Calu3 (cell line): ENCODE data around the gene KIF9. TPM values are rescaled to one million over a fixed set of nuclear protein-coding genes. Genes with fewer than 3 reads are reported as not detected.

Source experiments
- BruUV-seq: library from RNA; stranded (reverse); fragments of 400-500 nt; replicated peaks from 2 replicates; lab custom pipeline; 2021; lab: Mats Ljungman, UMichigan
- CTCF ChIA-PET: fragments of 300-600 bp; sonication (Branson Sonifier 250); formaldehyde crosslinking; loops from one replicate; lab custom pipeline; 2022; ENCODE audit warnings: antibody characterized with exemption; lab: Charles Lee
- DNase-seq: peaks from one replicate; pipeline ENCODE4 v3.0.0; 2022
- H3K27ac Mint-ChIP-seq: one replicate; pipeline ENCODE4 v1.8.0; 2022; ENCODE audit warnings: mixed read lengths; ENCODE audit not compliant: unreplicated experiment
- H3K27me3 Mint-ChIP-seq: one replicate; pipeline ENCODE4 v1.8.0; 2022; ENCODE audit warnings: mixed read lengths; ENCODE audit not compliant: unreplicated experiment
- H3K36me3 Mint-ChIP-seq: one replicate; pipeline ENCODE4 v1.8.0; 2022; ENCODE audit warnings: mild to moderate bottlenecking, moderate library complexity, mixed read lengths; ENCODE audit not compliant: insufficient read depth, unreplicated experiment
- H3K4me1 Mint-ChIP-seq: one replicate; pipeline ENCODE4 v1.8.0; 2022; ENCODE audit warnings: mild to moderate bottlenecking, low read depth, mixed read lengths; ENCODE audit not compliant: unreplicated experiment
- H3K4me3 Mint-ChIP-seq: one replicate; pipeline ENCODE4 v1.8.0; 2022; ENCODE audit warnings: mild to moderate bottlenecking, low read depth, moderate library complexity, mixed read lengths; ENCODE audit not compliant: unreplicated experiment
- H3K9me3 Mint-ChIP-seq: one replicate; pipeline ENCODE4 v1.8.0; 2022; ENCODE audit warnings: low read depth, mixed read lengths; ENCODE audit not compliant: unreplicated experiment
- intact Hi-C: fragments of 100-400 bp; cut with micrococcal nuclease; formaldehyde crosslinking; loops from one replicate; pipeline ENCODE4 v1.10.0; 2022; ENCODE audit not compliant: unreplicated experiment
- total RNA-seq: library from RNA; stranded (reverse); gene quantifications from 2 replicates; pipeline ENCODE4 v1.2.3, GENCODE V29; 2022
- TF ChIP-seq, protein P1 (sequence below): fragments of 200-600 bp; IDR thresholded peaks from one replicate; pipeline ENCODE4 v1.8.0; 2022; ENCODE audit warnings: antibody characterized with exemption; ENCODE audit not compliant: unreplicated experiment

KIF9 gene
- total RNA-seq, 1 experiment from 2014 or later: 8.9 TPM

- Mint-ChIP-seq H3K9me3 (no peaks in the 10 kb centered on the region), H3K27me3 (no peaks in the 10 kb centered on the region), H3K4me3 (no peak overlapping the region), H3K4me1 (peaks cover 10% of the 10 kb centered on the region), H3K36me3 (peaks cover 13% of the 10 kb centered on the region), H3K27ac (no peak overlapping the region)
- no TSS peak for BruUV-seq
- TF ChIP-seq, protein P1, sequence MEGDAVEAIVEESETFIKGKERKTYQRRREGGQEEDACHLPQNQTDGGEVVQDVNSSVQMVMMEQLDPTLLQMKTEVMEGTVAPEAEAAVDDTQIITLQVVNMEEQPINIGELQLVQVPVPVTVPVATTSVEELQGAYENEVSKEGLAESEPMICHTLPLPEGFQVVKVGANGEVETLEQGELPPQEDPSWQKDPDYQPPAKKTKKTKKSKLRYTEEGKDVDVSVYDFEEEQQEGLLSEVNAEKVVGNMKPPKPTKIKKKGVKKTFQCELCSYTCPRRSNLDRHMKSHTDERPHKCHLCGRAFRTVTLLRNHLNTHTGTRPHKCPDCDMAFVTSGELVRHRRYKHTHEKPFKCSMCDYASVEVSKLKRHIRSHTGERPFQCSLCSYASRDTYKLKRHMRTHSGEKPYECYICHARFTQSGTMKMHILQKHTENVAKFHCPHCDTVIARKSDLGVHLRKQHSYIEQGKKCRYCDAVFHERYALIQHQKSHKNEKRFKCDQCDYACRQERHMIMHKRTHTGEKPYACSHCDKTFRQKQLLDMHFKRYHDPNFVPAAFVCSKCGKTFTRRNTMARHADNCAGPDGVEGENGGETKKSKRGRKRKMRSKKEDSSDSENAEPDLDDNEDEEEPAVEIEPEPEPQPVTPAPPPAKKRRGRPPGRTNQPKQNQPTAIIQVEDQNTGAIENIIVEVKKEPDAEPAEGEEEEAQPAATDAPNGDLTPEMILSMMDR: no peak
- CTCF ChIA-PET: interaction anchor here (0.7 kb wide), 1 partner anchor 26 kb away, joined by 4 read pairs; no protein-coding TSS in a partner anchor
- intact Hi-C loops: no loop called here
- DNase-seq: no peak
These were observed 12.1 kb downstream of the KIF9 start for GRCh38 chr3:47270526-47270925.

DNA sequence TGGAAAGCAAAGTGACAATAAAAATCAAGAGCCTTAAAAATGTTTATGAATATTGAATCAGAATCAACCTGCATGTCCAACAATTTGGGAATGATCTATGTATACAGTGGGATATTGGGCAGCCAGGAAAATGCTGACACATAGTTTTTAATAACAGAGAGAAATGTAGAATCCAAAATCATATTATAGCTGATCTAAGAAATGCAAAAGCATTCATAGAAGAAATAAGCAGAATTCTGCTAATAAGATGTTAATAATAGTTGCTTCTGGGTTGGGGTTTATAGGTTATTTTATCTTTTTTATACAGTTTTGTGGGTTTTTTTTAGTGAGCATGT, 15.1 kb downstream of the KIF9 start:
- Mint-ChIP-seq H3K27ac (no peak overlapping the region), H3K27me3 (no peaks in the 10 kb centered on the region), H3K4me1 (peaks cover 10% of the 10 kb centered on the region), H3K9me3 (no peaks in the 10 kb centered on the region), H3K4me3 (no peak overlapping the region), H3K36me3 (peaks cover 13% of the 10 kb centered on the region)
- no peak for DNase-seq
- no TSS peak for BruUV-seq
- intact Hi-C loops: no loop called here
- TF ChIP-seq, protein P1: no peak
- CTCF ChIA-PET: interaction anchor here (1.7 kb wide), 1 partner anchor 11 kb away, joined by 7 read pairs; no protein-coding TSS in a partner anchor

DNA sequence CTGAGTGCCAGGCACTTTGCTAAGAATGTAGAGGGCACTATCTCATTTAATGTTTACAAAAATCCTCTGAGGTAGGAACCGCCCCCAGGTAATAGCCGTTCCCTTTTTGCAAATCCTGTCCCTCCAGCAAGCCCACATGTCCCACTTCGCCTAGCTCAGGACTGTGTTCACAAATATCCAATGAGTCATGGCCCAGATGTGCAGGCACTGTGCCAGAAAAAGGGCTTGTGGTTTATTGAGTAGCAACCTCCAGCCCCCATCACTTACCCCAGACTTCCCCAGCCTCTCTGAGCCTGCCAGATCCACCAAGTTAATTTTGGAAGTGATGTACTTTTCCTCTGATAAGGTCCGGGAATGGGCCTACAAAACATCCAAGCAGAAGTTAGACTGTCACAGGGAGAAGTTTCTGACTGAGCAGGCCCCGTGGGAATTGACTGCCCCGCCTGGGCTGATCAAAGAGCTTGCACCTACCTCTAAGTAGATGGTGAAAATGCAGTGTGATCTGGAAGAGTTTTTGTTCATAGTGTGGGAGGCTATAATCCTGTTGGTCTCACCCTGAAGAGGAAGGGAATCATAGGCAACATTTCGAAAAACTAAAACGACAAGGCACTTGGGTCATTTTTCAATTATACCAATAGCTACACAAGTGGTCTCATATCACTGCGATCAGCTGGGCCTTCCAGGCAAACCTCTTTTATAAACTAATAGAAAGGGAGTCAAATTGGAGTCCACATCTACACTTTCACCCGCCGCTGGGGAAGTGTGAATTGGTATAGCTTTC, 15.7 kb downstream of the KIF9 start:
- H3K27ac Mint-ChIP-seq: no peak overlapping the region
- no TSS peak for BruUV-seq
- TF ChIP-seq, protein P1: no peak

GRCh38 chr3:47265725-47266428, 16.7 kb downstream of the KIF9 start:
- intact Hi-C loops: no loop called here
- Mint-ChIP-seq H3K4me1 (peaks cover 10% of the 10 kb centered on the region), H3K9me3 (no peaks in the 10 kb centered on the region), H3K27ac (no peak overlapping the region), H3K27me3 (no peaks in the 10 kb centered on the region), H3K4me3 (no peak overlapping the region), H3K36me3 (peaks cover 12% of the 10 kb centered on the region)
- BruUV-seq: no TSS peak
- DNase-seq: no peak
- TF ChIP-seq, protein P1: no peak
- CTCF ChIA-PET: interaction anchor here (0.6 to 1.1 kb wide), 3 partner anchors 16 to 284 kb away, joined by 3 to 4 read pairs (median 3); no protein-coding TSS in a partner anchor

More for the DNA sequence above, 15.7 kb downstream of the KIF9 start:
- H3K4me1 Mint-ChIP-seq: peaks cover 10% of the 10 kb centered on the region
- intact Hi-C loops: no loop called here
- peak; percentile 81 for DNase-seq
- H3K4me3 Mint-ChIP-seq: no peak overlapping the region
- peaks cover 13% of the 10 kb centered on the region for H3K36me3 Mint-ChIP-seq
- CTCF ChIA-PET: interaction anchor here (0.6 to 1.7 kb wide), 4 partner anchors 12 to 285 kb away, joined by 3 to 7 read pairs (median 4); no protein-coding TSS in a partner anchor
- no peaks in the 10 kb centered on the region for H3K27me3 Mint-ChIP-seq
- H3K9me3 Mint-ChIP-seq: no peaks in the 10 kb centered on the region
